Activated CD4-positive, alpha-beta T cell treated with anti-CD3 and anti-CD28 coated beads, Interleukin-2, amount 10 ng/mL, durations not matched to agents 24 days and 14 days (primary cell): Measurements from ENCODE around the gene SURF1. TPM values are rescaled to one million over a fixed set of nuclear protein-coding genes. Genes with fewer than 3 reads are reported as not detected.
"Not testable (repeated sequence)": the region's sequence is repeated elsewhere in the genome, so short reads cannot be mapped to it uniquely, and the experiment has no call there.

Experiments used
- DNase-seq: peaks from one replicate; pipeline ENCODE4 v3.0.0; 2022
- H3K27ac Mint-ChIP-seq: one replicate; pipeline ENCODE4 v1.8.0; 2022; ENCODE audit warnings: mild to moderate bottlenecking, mixed read lengths
- H3K27me3 Mint-ChIP-seq: one replicate; pipeline ENCODE4 v1.8.0; 2022; ENCODE audit warnings: mixed read lengths
- H3K36me3 Mint-ChIP-seq: one replicate; pipeline ENCODE4 v1.8.0; 2022; ENCODE audit warnings: low read depth, mild to moderate bottlenecking, mixed read lengths
- H3K4me1 Mint-ChIP-seq: one replicate; pipeline ENCODE4 v1.8.0; 2021; ENCODE audit warnings: mixed read lengths
- H3K4me3 Mint-ChIP-seq: one replicate; pipeline ENCODE4 v1.8.0; 2022; ENCODE audit warnings: mild to moderate bottlenecking, moderate library complexity, mixed read lengths
- H3K9me3 Mint-ChIP-seq: one replicate; pipeline ENCODE4 v1.8.0; 2021; ENCODE audit warnings: mixed read lengths
- intact Hi-C: fragments of 100-400 bp; cut with micrococcal nuclease; formaldehyde crosslinking; loops from one replicate; pipeline ENCODE4 v1.15.1; 2023
- total RNA-seq: library from RNA; stranded (reverse); gene quantifications from 2 replicates; pipeline ENCODE4 v1.2.3, GENCODE V29; 2022

SURF1 gene
- total RNA-seq, 1 donor from 2014 or later: 33.2 TPM

DNA sequence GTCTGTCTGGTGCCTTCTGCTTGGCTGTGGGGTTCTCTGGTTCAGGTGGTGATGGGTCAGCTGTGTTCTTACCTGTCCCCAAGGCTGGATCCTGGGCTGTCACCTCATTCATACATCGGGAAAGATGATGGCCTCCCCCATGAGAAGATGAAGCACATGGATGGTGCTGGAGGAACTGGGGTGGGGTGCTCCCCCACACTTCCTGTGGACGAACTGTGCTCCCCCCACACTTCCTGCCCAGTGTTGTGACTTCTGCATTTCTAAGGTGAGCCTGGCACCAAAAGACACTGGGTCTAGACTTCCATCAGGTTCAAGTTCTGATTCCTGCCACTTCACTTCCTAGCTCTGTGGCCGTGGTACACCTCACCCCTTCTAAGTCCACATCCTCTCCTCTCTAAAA is 16.0 kb downstream of the SURF1 start:
- DNase-seq: no peak
- H3K27me3 Mint-ChIP-seq: no peaks in the 10 kb centered on the region
- H3K36me3 Mint-ChIP-seq: peaks cover 58% of the 10 kb centered on the region
- H3K27ac Mint-ChIP-seq: peak overlapping the region; percentile 53
- no peaks in the 10 kb centered on the region for H3K9me3 Mint-ChIP-seq
- H3K4me1 Mint-ChIP-seq: peaks cover 15% of the 10 kb centered on the region
- no peak overlapping the region for H3K4me3 Mint-ChIP-seq
- intact Hi-C loops: no loop called here

DNA sequence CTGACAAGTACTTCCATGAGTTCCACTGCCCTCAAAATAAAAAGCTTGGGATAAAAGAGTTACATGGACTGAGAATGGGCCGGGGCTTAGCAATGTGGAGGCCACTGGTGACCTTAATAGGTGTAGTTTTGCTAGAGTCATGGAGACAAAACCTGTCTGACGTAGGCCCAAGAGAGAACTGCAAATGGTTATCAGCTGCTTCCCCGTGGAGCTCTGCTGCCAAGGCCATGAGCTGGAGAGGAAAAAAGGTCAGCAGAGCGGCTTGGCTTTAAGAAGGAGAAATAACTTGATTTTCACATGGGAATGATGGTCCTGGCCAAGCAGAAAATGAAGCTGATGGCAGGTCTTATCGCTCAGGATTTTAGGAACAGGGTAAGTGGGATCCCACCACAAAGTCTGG is 16.6 kb downstream of the SURF1 start:
- peaks cover 53% of the 10 kb centered on the region for H3K36me3 Mint-ChIP-seq
- H3K27ac Mint-ChIP-seq: peak overlapping the region; percentile 48
- no peak for DNase-seq
- intact Hi-C loops: loop anchor here (5.0 kb wide), 1 partner anchor 363 kb away; no protein-coding TSS in a partner anchor
- no peaks in the 10 kb centered on the region for H3K27me3 Mint-ChIP-seq
- H3K4me3 Mint-ChIP-seq: no peak overlapping the region
- H3K4me1 Mint-ChIP-seq: peaks cover 15% of the 10 kb centered on the region
- H3K9me3 Mint-ChIP-seq: no peaks in the 10 kb centered on the region

DNA sequence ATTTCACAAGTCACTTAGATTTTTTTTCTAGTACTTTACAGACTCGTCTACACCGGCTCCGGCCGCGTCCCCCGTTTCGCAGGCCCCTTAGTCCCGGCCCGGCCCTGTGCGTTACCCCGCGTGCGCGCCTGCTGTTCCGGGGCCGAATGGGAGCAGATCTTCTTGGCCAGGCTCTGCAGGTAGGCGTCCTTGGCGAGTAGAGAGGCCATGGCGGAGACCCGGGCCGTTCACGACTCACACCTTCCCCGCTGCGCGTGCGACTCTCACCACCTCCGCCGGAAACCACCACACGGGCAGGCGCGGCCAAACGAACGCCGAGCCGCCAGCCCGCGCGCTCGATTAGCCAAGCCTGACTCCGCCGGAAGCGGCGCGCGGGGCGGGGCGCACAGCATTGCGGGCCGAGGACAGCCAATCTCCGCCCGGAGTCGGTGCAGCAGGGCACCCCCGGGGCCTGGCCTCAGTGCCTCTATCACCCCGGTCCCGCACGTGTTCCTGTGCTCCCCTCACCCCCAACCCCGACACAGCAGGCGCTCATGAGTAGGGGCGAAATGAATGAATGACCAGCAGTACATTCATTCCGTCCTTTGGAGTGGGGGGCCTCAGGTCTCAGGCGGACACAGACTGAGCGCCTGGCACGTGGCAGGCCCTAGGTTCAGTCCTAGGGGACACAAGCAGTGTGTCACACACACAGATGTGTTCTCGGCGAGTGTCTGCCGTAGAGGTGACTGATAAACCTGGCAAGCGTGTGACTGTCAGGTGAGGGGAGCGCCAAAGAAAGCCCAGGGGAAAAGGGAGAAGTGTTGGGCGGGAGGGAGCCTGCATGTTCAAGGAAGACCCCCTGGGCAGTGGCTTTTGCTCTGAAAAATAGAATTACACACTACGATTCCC is 20.1 kb downstream of the SURF1 start, which contains the start of gene SURF6:
Gene SURF6, minus strand, starts transcription at position 265 of the 888 bp plus-strand sequence. Its CDS starts 56 bp downstream, at position 209.
- H3K4me1 Mint-ChIP-seq: peaks cover 18% of the 10 kb centered on the region
- H3K4me3 Mint-ChIP-seq: peak within 1 kb of the TSS; percentile 89
- H3K9me3 Mint-ChIP-seq: no peaks in the 10 kb centered on the region
- H3K36me3 Mint-ChIP-seq: peaks cover 68% of the 10 kb centered on the region
- DNase-seq: peak; percentile 99
- peak within 1 kb of the TSS; percentile 90 for H3K27ac Mint-ChIP-seq
- no peaks in the 10 kb centered on the region for H3K27me3 Mint-ChIP-seq
- intact Hi-C loops: loop anchor here (1.0 to 5.0 kb wide), 6 partner anchors 12 to 366 kb away; partner anchors contain the start of genes MED22, REXO4, RPL7A and STKLD1

DNA sequence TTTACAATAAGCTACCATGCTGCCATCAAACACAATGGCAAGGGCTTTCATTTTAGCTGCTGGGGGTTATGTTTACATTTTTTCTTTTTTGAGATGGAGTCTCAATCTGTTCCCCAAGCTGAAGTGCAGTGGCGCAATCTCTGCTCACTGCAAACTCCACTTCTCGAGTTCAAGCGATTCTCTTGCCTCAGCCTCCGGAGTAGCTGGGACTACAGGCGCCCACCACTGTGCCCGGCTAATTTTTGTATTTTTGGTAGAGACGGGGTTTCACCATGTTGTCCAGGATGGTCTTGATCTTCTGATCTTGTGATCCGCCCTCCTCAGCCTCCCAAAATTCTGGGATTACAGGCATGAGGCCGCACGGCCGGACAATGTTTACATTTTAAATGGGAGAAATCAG is 21.4 kb downstream of the SURF1 start:
- peaks cover 66% of the 10 kb centered on the region for H3K36me3 Mint-ChIP-seq
- H3K27me3 Mint-ChIP-seq, DNase-seq, H3K9me3 Mint-ChIP-seq: not testable (repeated sequence)
- H3K4me3 Mint-ChIP-seq: peak overlapping the region; percentile 89
- peaks cover 12% of the 10 kb centered on the region for H3K4me1 Mint-ChIP-seq
- H3K27ac Mint-ChIP-seq: peak overlapping the region; percentile 62
- intact Hi-C loops: loop anchor here (5.0 kb wide), 1 partner anchor 367 kb away; no protein-coding TSS in a partner anchor

DNA sequence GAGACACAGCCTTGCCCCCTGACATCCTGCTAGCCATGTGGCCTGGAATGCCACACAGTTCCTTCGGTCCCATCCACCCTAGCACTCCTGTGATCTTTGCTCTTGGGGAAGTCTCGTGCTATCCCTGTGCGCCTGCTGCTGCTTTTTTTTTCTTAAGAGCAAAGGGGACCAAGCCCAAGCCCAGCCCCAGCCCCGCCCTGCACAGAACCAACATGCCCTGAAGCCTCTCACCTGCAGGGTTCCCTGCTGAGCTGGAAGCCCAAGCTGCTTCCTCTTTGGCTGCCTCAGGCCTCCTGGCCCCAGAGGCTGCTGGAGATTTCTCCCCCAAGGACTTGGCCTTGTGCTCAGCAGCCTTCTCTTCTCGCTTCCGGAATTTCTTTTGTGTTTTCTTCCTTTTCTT is 22.1 kb downstream of the SURF1 start:
- Mint-ChIP-seq H3K27me3 (no peaks in the 10 kb centered on the region), H3K36me3 (peaks cover 62% of the 10 kb centered on the region), H3K27ac (no peak overlapping the region), H3K4me3 (peak overlapping the region; percentile 89), H3K4me1 (peaks cover 14% of the 10 kb centered on the region), H3K9me3 (no peaks in the 10 kb centered on the region)
- DNase-seq: no peak
- intact Hi-C loops: no loop called here

DNA sequence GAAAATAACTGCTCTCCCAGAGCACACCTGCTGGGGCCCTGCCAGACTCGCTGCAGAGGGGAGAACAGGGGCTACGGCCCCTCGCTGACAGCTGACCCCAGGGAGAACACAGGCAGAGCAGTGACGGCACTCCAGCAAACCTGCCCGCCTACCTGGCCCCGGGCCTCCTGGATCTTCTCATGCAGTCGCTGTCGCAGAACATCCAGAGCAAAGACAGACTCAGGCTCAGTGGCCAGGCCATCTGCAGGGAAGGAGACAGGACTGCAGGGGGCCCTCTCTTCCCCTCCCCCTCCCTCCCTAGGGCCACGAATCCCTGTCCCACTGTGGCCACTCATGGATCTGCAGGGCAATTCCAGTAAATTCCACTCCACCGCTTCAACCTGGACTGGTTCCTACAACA is 22.7 kb downstream of the SURF1 start:
- Mint-ChIP-seq H3K4me3 (no peak overlapping the region), H3K27me3 (no peaks in the 10 kb centered on the region), H3K9me3 (no peaks in the 10 kb centered on the region), H3K27ac (peak overlapping the region; percentile 29), H3K4me1 (peaks cover 16% of the 10 kb centered on the region), H3K36me3 (peaks cover 63% of the 10 kb centered on the region)
- no peak for DNase-seq
- intact Hi-C loops: no loop called here

DNA sequence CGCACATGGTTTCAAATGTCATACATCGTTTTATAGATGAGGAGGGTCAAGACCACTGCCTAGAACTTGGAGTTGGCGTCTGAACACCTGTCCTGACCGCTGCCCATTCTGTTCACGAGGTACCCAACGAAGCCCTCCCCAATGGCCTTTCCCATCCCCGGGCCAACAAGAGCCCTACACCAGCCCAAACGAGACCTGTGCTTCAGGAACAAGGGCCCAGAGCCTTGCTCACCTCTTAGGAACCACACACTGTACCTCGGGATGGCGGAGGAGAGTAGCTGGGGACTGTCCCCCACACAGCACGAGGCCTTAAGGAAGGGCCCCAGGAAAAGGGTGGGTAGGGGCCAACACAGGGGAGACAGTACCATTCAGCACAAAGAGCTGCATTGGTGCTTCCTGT is 23.3 kb downstream of the SURF1 start:
- no peak overlapping the region for H3K4me3 Mint-ChIP-seq
- intact Hi-C loops: no loop called here
- peaks cover 16% of the 10 kb centered on the region for H3K4me1 Mint-ChIP-seq
- no peak for DNase-seq
- H3K9me3 Mint-ChIP-seq: no peaks in the 10 kb centered on the region
- peaks cover 62% of the 10 kb centered on the region for H3K36me3 Mint-ChIP-seq
- H3K27me3 Mint-ChIP-seq: no peaks in the 10 kb centered on the region
- H3K27ac Mint-ChIP-seq: no peak overlapping the region

DNA sequence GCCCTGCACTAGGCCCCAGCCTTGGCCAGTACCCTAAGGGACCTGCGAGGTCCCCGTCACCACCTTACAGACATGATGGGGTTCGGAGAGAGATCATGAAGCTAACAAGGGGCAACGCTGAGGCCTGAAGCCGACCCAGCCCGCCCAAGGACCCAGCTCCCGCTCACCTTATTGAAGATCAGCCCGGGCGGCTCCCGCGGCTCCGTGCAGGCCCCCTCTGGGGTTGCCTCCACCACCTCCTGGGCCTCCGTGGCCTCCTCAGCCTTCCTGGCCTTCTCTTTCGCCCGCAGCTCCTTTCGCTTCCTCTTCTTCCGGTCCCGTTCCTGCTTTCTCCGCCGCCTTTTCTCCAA is 23.9 kb downstream of the SURF1 start:
- Mint-ChIP-seq H3K4me1 (peaks cover 15% of the 10 kb centered on the region), H3K9me3 (no peaks in the 10 kb centered on the region), H3K27me3 (no peaks in the 10 kb centered on the region), H3K27ac (no peak overlapping the region), H3K36me3 (peaks cover 60% of the 10 kb centered on the region), H3K4me3 (no peak overlapping the region)
- intact Hi-C loops: no loop called here
- DNase-seq: no peak

DNA sequence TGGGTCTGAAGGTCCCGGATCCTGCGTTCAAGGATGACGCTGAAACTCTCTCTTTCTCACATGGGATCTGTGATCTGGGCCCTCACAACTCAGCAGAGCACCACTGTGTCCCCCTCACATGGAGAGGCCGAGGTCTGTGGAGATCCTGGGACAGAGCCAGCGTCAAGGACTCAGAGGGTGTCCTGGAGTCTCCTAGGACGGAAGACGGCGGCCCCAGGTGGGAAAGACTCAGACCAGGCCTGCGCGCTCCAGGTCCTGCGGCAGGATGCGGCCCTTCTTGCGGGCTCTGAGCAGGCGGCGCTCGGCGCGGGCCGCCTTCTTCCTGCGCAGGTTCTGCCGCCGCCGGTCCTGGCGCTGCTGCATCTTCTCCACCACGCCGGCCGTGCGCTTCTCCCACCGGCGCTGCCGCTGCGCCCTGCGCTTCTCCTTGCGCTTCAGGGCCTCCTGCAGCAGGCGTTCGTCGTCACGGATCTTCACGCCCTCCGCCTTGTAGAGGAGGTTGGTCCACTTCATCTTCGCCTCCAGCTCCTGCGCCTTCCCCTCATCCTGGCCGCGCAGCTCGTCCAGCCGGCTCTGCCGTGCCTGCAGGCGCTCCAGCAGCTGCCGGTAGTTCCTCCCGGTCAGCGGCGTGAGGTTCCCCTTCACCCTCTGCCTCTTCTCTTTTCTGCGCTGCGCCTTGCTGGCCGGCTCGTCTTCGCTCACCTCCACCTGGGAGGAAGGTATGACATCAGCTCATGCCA is 24.5 kb downstream of the SURF1 start:
- no peaks in the 10 kb centered on the region for H3K9me3 Mint-ChIP-seq
- H3K27ac Mint-ChIP-seq: no peak overlapping the region
- DNase-seq: no peak
- no peaks in the 10 kb centered on the region for H3K27me3 Mint-ChIP-seq
- peaks cover 58% of the 10 kb centered on the region for H3K36me3 Mint-ChIP-seq
- peaks cover 14% of the 10 kb centered on the region for H3K4me1 Mint-ChIP-seq
- no peak overlapping the region for H3K4me3 Mint-ChIP-seq
- intact Hi-C loops: no loop called here

DNA sequence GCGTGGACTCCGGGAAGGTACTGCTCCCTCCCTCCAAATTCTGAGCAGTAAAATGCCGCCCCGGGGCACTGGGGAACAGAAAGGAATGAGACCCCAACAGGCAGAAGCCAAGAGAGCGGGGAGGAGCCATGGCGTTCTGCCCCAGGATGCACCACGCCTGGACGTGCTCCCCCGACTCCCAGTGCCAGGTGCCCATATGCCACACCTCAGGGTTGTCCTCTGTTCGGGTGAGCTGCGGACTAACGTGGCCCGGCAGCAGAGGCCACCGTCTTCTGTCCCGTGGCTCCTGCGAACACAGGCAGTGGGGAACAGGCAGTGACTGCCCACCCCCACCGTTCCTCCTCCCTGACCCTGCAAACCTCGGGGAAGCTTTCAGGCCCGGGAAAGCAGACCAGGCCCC is 25.1 kb downstream of the SURF1 start:
- no peak overlapping the region for H3K4me3 Mint-ChIP-seq
- no peak overlapping the region for H3K27ac Mint-ChIP-seq
- H3K9me3 Mint-ChIP-seq: no peaks in the 10 kb centered on the region
- intact Hi-C loops: no loop called here
- no peaks in the 10 kb centered on the region for H3K27me3 Mint-ChIP-seq
- H3K36me3 Mint-ChIP-seq: peaks cover 56% of the 10 kb centered on the region
- no peak for DNase-seq
- H3K4me1 Mint-ChIP-seq: peaks cover 11% of the 10 kb centered on the region

DNA sequence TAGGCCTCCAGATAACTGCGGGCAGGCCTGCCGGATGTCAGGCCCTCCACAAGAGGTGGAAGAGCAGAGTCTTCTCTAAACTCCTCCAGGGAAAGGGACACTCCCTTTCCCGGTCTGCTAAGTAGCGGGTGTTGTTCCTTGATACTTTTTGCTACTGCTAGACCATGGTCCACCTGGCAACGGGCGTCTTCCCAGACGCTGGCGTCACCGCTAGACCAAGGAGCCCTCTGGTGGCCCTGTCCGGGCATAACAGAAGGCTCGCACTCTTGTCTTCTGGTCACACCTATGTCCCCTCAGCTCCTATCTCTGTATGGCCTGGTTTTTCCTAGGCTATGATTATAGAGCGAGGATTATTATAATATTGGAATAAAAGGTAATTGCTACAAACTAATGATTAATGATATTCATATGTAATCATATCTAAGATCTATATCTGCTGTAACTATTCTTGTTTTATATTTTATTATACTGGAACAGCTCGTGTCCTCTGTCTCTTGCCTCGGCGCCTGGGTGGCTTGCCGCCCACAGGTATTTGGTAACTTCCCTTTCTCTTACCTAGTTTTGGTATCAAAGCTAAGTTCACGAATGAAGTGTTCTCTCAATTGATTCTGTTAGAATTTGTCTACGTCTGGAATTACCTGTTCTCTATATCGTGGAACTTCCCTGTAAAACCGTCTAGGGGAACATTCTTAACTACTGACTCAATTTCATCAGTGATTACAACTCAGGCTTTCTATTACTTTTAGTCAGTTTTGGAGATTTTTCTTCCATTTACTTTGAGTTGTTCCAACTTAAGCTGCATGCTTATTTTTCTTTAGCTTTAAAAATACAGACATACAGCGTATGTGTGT is 26.8 kb downstream of the SURF1 start:
- DNase-seq: peak; percentile 62
- intact Hi-C loops, H3K27ac Mint-ChIP-seq, H3K4me3 Mint-ChIP-seq, H3K4me1 Mint-ChIP-seq, H3K27me3 Mint-ChIP-seq, H3K9me3 Mint-ChIP-seq: not testable (repeated sequence)
- peaks cover 47% of the 10 kb centered on the region for H3K36me3 Mint-ChIP-seq

DNA sequence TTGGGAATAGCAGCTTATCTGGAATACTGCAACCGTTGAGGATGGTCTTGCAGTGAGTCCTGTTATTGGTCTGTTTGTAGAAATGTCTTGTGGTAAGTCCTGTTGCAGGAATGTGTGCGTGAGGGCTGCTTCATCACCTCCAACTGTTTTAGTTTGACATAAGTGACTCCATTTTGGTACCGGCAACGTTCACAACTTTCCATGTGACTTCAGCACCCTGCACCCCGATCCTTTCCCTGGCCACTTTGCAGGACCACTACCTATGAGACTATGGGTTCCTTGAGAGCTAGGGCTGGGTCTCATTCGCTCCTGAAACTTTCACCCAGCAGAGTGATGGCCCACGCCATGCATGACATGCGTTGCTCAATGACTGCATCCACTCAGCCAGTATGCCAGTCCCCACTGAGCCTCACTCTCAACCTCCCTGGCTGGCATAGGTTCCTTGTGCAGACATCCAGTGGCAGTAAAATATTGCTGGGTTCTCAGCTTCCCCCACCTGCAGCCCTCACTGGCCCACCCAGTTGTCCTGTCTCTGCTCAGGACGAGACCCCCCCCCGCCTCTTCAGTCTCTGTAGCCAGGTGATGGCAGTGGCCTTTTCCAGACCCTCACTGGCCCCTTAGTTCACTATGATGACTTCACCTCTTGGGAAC is 28.3 kb downstream of the SURF1 start:
- DNase-seq: no peak
- Mint-ChIP-seq H3K27ac (no peak overlapping the region), H3K9me3 (no peaks in the 10 kb centered on the region), H3K36me3 (peaks cover 32% of the 10 kb centered on the region), H3K4me3 (no peak overlapping the region), H3K4me1 (peaks cover 4% of the 10 kb centered on the region), H3K27me3 (no peaks in the 10 kb centered on the region)
- intact Hi-C loops: no loop called here

DNA sequence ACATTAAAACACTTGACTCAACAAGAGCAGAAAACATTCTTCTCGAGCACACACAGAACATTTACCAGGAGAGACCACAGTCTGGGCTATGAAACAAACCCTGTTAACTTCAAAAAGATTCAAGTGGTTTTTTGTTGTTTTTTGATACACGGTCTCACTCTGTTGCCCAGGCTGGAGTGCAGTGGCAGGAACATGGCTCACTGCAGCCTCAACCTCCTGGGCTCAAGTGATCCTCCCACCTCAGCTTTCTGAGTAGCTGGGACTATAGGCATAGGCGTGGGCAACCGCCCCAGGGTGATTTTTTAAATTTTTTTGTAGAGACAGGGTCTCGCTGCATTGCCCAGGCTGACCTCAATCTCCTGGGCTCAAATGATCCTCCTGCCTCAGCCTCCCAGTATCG is 29.3 kb downstream of the SURF1 start:
- intact Hi-C loops, H3K9me3 Mint-ChIP-seq, H3K27me3 Mint-ChIP-seq, H3K27ac Mint-ChIP-seq, DNase-seq, H3K4me1 Mint-ChIP-seq, H3K4me3 Mint-ChIP-seq: not testable (repeated sequence)
- H3K36me3 Mint-ChIP-seq: peaks cover 24% of the 10 kb centered on the region
